Stimulated activated effector memory CD8-positive, alpha-beta T cell treated with anti-CD3 and anti-CD28 coated beads, Interleukin-12 subunit alpha, Interleukin-12 subunit beta, amount 100 ng/mL, for 72 hours (primary cell): Measurements from ENCODE around the gene CERS5.

Experiments
- ATAC-seq: fragments of 150-1000 bp; cut with Tn5 transposase; 2 replicates; pipeline ENCODE4 v1.10.0; 2021
- DNase-seq, 2 donors: peaks; one replicate each; pipeline ENCODE4 v3.0.0; 2021 to 2022; ENCODE audit warnings: low spot score in 2 of 2
- H3K27ac Mint-ChIP-seq: one replicate; pipeline ENCODE4 v1.8.0; 2022; ENCODE audit warnings: mild to moderate bottlenecking, mixed read lengths
- H3K36me3 Mint-ChIP-seq: one replicate; pipeline ENCODE4 v1.8.0; 2022; ENCODE audit warnings: mild to moderate bottlenecking, mixed read lengths
- H3K4me1 Mint-ChIP-seq: one replicate; pipeline ENCODE4 v1.8.0; 2022; ENCODE audit warnings: mixed read lengths
- H3K4me3 Mint-ChIP-seq: one replicate; pipeline ENCODE4 v1.8.0; 2022; ENCODE audit warnings: mild to moderate bottlenecking, mixed read lengths
- H3K9me3 Mint-ChIP-seq: one replicate; pipeline ENCODE4 v1.8.0; 2022; ENCODE audit warnings: mixed read lengths

Gene CERS5

DNA sequence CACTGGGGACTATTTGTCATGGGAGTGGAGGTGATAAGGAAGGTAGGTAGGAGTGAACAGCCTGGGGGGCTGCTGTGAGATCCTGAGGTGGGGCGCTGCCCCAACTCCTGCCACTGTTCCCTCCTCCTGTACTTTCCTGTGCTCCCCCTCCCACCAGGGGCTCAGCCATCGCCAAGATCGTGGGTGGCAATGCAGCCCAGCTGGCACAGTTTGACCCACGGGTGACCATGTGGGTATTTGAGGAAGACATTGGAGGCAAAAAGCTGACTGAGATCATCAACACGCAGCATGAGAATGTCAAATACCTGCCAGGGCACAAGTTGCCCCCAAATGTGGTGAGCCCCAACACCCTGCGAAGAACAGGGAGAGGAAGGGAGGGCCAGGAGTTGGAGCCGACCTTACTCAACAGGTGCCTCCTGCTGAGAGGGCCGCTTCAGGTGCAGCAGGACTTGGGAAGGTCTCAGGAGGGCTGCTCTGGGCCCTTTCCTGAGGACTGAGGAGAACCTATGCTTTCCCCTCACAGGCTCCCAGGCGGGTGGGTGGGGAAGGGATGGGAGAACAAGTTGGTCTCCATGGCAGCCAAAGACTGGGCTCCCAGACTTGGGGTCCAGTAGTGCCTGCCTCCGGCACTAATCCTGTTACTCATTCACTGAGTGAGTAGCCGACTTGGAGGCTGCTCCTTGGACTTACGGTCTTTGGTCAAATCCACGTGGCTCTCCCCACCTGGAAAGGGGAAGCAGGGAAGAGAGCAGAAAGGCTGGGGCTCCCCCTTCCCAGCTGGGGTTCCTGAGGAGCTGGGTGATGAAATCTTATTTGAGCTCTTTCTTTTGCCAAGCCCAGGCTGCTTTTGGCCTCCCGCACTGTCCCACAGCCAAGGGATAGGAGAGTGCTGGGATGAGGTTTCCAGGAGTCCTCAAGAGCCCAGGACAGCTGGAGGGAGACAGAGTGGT, 62.5 kb downstream of the CERS5 start:
- no peak for DNase-seq
- ATAC-seq, result no peak
- peaks cover 6% of the 10 kb centered on the region for H3K4me1 Mint-ChIP-seq

GRCh38 chr12:50103767-50104321, 63.3 kb downstream of the CERS5 start, which contains the start of gene GPD1:
TSS of gene GPD1 (plus strand) at chr12:50104008. CDS start at chr12:50104051, 43 bp downstream.
- DNase-seq, result no peak

More for the DNA sequence above, 62.5 kb downstream of the CERS5 start:
- no peaks in the 10 kb centered on the region for H3K9me3 Mint-ChIP-seq
- H3K27ac Mint-ChIP-seq, result peak overlapping the region; percentile 70
- peaks cover 21% of the 10 kb centered on the region for H3K36me3 Mint-ChIP-seq
- H3K4me3 Mint-ChIP-seq, result no peak overlapping the region

DNA sequence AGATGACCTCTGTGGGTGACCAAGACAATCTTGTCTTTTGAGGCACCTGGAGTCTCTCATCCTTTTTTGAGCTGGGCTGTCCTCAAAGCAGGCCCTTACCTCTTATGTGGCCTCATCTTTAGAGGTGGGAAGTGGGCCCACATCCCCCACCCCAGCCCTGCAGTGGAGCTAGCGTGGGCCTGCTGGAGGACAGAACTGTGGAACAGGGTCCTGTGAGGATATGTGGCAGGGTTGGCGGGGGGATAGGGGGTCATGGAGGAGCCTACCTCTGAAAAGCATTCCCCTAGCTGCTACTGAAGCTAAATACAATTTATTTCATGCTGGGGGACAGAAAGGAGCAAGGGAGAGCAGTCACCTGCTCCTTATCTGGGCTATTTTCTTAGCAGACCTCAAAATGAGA, 63.8 kb downstream of the CERS5 start:
- Mint-ChIP-seq H3K27ac (peak overlapping the region; percentile 82), H3K4me3 (no peak overlapping the region), H3K9me3 (no peaks in the 10 kb centered on the region), H3K36me3 (peaks cover 35% of the 10 kb centered on the region), H3K4me1 (peaks cover 6% of the 10 kb centered on the region)
- no peak for ATAC-seq
- DNase-seq, result no peak

More at GRCh38 chr12:50103767-50104321, 63.3 kb downstream of the CERS5 start, which contains the start of gene GPD1:
- H3K4me1 Mint-ChIP-seq, result peaks cover 6% of the 10 kb centered on the region
- H3K36me3 Mint-ChIP-seq, result peaks cover 30% of the 10 kb centered on the region
- H3K27ac Mint-ChIP-seq, result peak within 1 kb of the TSS; percentile 82
- no peaks in the 10 kb centered on the region for H3K9me3 Mint-ChIP-seq
- ATAC-seq, result peak; percentile 55
- no peak within 1 kb of the TSS for H3K4me3 Mint-ChIP-seq

GRCh38 chr12:50102646-50103309, 64.4 kb downstream of the CERS5 start:
- Mint-ChIP-seq H3K27ac (peak overlapping the region; percentile 82), H3K9me3 (no peaks in the 10 kb centered on the region), H3K4me3 (no peak overlapping the region), H3K4me1 (peaks cover 6% of the 10 kb centered on the region), H3K36me3 (peaks cover 41% of the 10 kb centered on the region)
- no peak for DNase-seq
- ATAC-seq, result no peak

DNA sequence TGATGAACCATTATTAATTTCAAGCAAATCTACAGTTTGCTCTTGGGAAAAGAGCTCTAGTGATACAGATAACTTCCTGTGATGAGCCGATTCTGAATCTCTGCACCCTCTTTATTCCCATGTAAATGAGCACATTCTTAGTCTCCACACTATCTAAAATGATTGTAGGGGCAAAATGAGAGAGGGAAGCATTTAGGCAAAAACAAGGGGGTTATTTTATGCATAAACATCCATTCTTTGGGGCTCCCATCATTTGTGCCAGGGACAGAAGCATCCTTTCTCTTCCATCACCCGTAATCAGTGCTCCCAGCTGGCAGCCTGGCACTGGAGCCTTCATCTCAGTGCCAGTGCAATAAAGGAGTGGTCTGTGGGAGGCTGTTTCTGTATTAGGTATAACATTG, 65.0 kb downstream of the CERS5 start:
- ATAC-seq, result no peak
- Mint-ChIP-seq H3K27ac (peak overlapping the region; percentile 82), H3K4me3 (no peak overlapping the region), H3K4me1 (peaks cover 6% of the 10 kb centered on the region), H3K36me3 (peaks cover 47% of the 10 kb centered on the region), H3K9me3 (no peaks in the 10 kb centered on the region)
- no peak for DNase-seq

DNA sequence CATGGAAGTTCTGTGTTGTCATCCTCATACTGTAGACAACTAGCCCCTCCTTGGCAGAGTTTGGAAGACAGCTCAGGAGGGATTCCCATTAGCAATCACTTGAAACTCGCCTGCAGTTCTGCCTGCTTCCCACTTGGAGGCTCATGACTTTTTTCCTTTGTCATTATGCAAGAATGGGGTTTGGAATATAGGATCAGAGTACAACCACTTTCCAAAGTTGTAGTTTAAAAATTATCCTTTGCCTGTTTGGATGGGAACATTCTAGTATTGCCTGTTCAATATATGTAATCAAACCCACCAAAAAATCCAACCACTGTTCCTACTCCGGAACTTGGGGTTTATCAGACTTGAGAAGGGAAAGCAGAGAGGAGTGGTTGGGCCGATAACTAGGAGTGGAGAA, 65.5 kb downstream of the CERS5 start:
- no peak for ATAC-seq
- H3K27ac Mint-ChIP-seq, result no peak overlapping the region
- H3K9me3 Mint-ChIP-seq, result no peaks in the 10 kb centered on the region
- no peak overlapping the region for H3K4me3 Mint-ChIP-seq
- peaks cover 52% of the 10 kb centered on the region for H3K36me3 Mint-ChIP-seq
- DNase-seq, result no peak
- H3K4me1 Mint-ChIP-seq, result peaks cover 6% of the 10 kb centered on the region

GRCh38 chr12:50100561-50100960, 66.6 kb downstream of the CERS5 start:
- DNase-seq, result no peak
- no peak for ATAC-seq
- Mint-ChIP-seq H3K27ac (peak overlapping the region; percentile 92), H3K4me3 (no peak overlapping the region), H3K36me3 (peaks cover 63% of the 10 kb centered on the region), H3K9me3 (no peaks in the 10 kb centered on the region), H3K4me1 (peaks cover 6% of the 10 kb centered on the region)

GRCh38 chr12:50099302-50100008, 67.7 kb downstream of the CERS5 start:
- ATAC-seq, result no peak
- Mint-ChIP-seq H3K27ac (peak overlapping the region; percentile 92), H3K4me1 (peaks cover 6% of the 10 kb centered on the region), H3K4me3 (no peak overlapping the region), H3K9me3 (no peaks in the 10 kb centered on the region), H3K36me3 (peaks cover 74% of the 10 kb centered on the region)
- no peak for DNase-seq

GRCh38 chr12:50097952-50098351, 69.2 kb downstream of the CERS5 start:
- DNase-seq (no peak), ATAC-seq (no peak)
- H3K4me1 Mint-ChIP-seq, result no peaks in the 10 kb centered on the region
- H3K4me3 Mint-ChIP-seq, result no peak overlapping the region
- H3K9me3 Mint-ChIP-seq, result no peaks in the 10 kb centered on the region
- H3K36me3 Mint-ChIP-seq, result peaks cover 89% of the 10 kb centered on the region
- no peak overlapping the region for H3K27ac Mint-ChIP-seq

GRCh38 chr12:50090391-50090790, 76.8 kb downstream of the CERS5 start:
- peak overlapping the region; percentile 32 for H3K27ac Mint-ChIP-seq
- peaks cover 89% of the 10 kb centered on the region for H3K36me3 Mint-ChIP-seq
- no peaks in the 10 kb centered on the region for H3K9me3 Mint-ChIP-seq
- peaks cover 34% of the 10 kb centered on the region for H3K4me1 Mint-ChIP-seq
- H3K4me3 Mint-ChIP-seq, result no peak overlapping the region
- ATAC-seq, result no peak
- no peak for DNase-seq

- ATAC-seq (no peak), DNase-seq (no peak)
- peaks cover 82% of the 10 kb centered on the region for H3K36me3 Mint-ChIP-seq
- peak overlapping the region; percentile 32 for H3K27ac Mint-ChIP-seq
- peaks cover 34% of the 10 kb centered on the region for H3K4me1 Mint-ChIP-seq
- no peaks in the 10 kb centered on the region for H3K9me3 Mint-ChIP-seq
- H3K4me3 Mint-ChIP-seq, result no peak overlapping the region
Observed at GRCh38 chr12:50089730-50090129, 77.4 kb downstream of the CERS5 start.

DNA sequence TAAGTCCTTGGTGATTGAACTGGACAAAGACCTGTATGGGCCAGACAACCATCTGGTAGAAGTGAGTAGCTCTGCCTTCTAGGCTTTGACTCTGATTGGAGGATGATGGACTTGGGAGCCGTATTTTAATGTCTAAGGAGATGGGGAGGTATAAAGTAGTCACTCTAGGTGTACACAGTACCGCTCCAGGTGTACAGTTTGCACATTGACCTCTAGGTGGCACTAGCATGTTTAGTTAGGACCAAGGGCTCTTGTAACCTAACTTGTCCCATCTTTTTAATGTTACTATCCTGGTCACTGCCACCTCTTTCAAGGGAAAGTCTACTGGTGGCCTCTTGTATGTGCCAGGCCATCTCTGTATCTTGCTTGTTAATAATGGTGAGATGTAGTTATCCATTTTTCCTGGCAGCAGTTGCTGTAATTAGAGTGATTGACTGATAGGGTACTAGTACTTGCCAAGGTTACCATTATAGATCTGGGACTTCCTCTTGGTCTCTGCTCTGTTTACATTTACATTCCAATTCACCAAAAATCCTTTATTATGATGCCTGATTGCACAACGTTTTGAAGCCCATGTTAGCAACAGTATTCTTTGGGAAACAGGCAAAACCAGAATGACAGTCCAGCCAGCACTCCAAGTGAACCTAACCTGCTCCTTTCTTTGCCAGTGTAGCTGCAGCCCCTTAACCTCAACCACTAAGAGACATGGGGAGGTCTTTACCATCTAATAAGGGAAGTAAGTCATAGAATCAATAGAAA, 78.4 kb downstream of the CERS5 start:
- Mint-ChIP-seq H3K9me3 (no peaks in the 10 kb centered on the region), H3K4me1 (peaks cover 36% of the 10 kb centered on the region), H3K27ac (peak overlapping the region; percentile 68), H3K4me3 (peak overlapping the region; percentile 11), H3K36me3 (peaks cover 73% of the 10 kb centered on the region)
- peak; percentile 53 for ATAC-seq
- peak; percentile 45 to 75 for DNase-seq

- ATAC-seq (no peak), DNase-seq (no peak)
- H3K4me1 Mint-ChIP-seq, result peaks cover 41% of the 10 kb centered on the region
- peak overlapping the region; percentile 11 for H3K4me3 Mint-ChIP-seq
- H3K36me3 Mint-ChIP-seq, result peaks cover 65% of the 10 kb centered on the region
- H3K27ac Mint-ChIP-seq, result peak overlapping the region; percentile 68
- H3K9me3 Mint-ChIP-seq, result no peaks in the 10 kb centered on the region
Observed at GRCh38 chr12:50087995-50088394, 79.2 kb downstream of the CERS5 start.

- no peaks in the 10 kb centered on the region for H3K9me3 Mint-ChIP-seq
- peaks cover 41% of the 10 kb centered on the region for H3K4me1 Mint-ChIP-seq
- no peak for DNase-seq
- peaks cover 57% of the 10 kb centered on the region for H3K36me3 Mint-ChIP-seq
- H3K27ac Mint-ChIP-seq, result peak overlapping the region; percentile 68
- no peak overlapping the region for H3K4me3 Mint-ChIP-seq
- no peak for ATAC-seq
Observed at GRCh38 chr12:50087151-50087550, 80.0 kb downstream of the CERS5 start.
